ENCODE results near the gene GASK1B. TPM values are rescaled to one million over a fixed set of nuclear protein-coding genes. Genes with fewer than 3 reads are reported as not detected.

The GASK1B gene
- total RNA-seq, 2 experiments from 2014 or later, result 0.22 to 0.28 TPM

DNA sequence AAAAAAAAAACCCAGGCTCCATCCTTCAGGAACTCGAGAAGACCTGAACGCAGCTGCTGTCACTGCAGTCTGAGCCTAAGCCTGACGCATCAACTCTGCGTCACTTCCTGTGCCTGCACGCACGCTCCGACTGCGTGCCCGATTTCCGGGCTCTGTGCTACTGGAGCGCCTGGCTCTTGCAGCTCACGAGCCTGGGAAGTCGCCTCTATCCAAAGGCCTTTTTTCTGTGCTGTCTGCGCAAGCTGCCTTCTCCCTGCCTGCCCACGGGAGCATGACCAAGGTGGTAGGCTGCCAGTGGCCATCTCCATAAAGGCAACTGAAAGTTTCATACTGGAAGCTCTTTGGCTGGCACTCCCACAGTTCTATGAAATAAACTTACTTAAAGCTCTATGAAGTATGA lies 9.9 kb upstream of the GASK1B start:
- H3K9me3 ChIP-seq (ENCODE audit: control insufficient read depth in 1 of 2, insufficient read depth in 1 of 2, low read length in 2 of 2), result peaks cover 0 to 3% of the 10 kb centered on the region in 2 experiments
- H3K27me3 ChIP-seq (ENCODE audit: control insufficient read depth in 1 of 2, insufficient read depth in 2 of 2, low read length in 2 of 2), result no peaks in the 10 kb centered on the region
- H3K27ac Mint-ChIP-seq, result no peak overlapping the region
- ChIA-PET CTCF (interaction anchor here (1.3 kb wide), 1 partner anchor 9 kb away, joined by 4 read pairs; no protein-coding TSS in a partner anchor), POLR2A (no interaction called here)
- ATAC-seq (ENCODE audit: poor library complexity) (no peak), DNase-seq (no peak)
- no peak overlapping the region for H3K4me3 Mint-ChIP-seq
- H3K4me1 Mint-ChIP-seq (ENCODE audit: low read depth), result no peaks in the 10 kb centered on the region
- TF ChIP-seq CTCF (IDR thresholded peaks at IDR 0.05), result no peak
- H3K27me3 Mint-ChIP-seq, result peaks cover 13% of the 10 kb centered on the region
- no peaks in the 10 kb centered on the region for H3K36me3 ChIP-seq (ENCODE audit: insufficient read depth, low read length)
- intact Hi-C loops (cut with DNase I, micrococcal nuclease), result no loop called here
- H3K9me3 Mint-ChIP-seq, result no peaks in the 10 kb centered on the region
- H3K36me3 Mint-ChIP-seq (ENCODE audit: low read depth), result no peaks in the 10 kb centered on the region
- H3K4me1 ChIP-seq (ENCODE audit: insufficient read depth, low read length), result no peaks in the 10 kb centered on the region
- H3K4me3 ChIP-seq (ENCODE audit: low read length), result no peak overlapping the region
- no peak overlapping the region for H3K27ac ChIP-seq (ENCODE audit: low read depth in 1 of 2, low read length in 2 of 2)

GRCh38 chr4:158181906-158182305 lies 9.1 kb upstream of the GASK1B start:
- DNase-seq, result no peak
- Histone ChIP-seq H3K4me3 (ENCODE audit: low read length) (no peak overlapping the region), H3K36me3 (ENCODE audit: insufficient read depth, low read length) (no peaks in the 10 kb centered on the region), H3K4me1 (ENCODE audit: insufficient read depth, low read length) (no peaks in the 10 kb centered on the region), H3K9me3 (ENCODE audit: control insufficient read depth in 1 of 2, insufficient read depth in 1 of 2, low read length in 2 of 2) (peaks cover 0 to 3% of the 10 kb centered on the region in 2 experiments), H3K27me3 (ENCODE audit: control insufficient read depth in 1 of 2, insufficient read depth in 2 of 2, low read length in 2 of 2) (no peaks in the 10 kb centered on the region), H3K27ac (ENCODE audit: low read depth in 1 of 2, low read length in 2 of 2) (no peak overlapping the region)
- ChIA-PET CTCF (no interaction called here), POLR2A (no interaction called here)
- peaks cover 13% of the 10 kb centered on the region for H3K27me3 Mint-ChIP-seq
- H3K36me3 Mint-ChIP-seq (ENCODE audit: low read depth), result no peaks in the 10 kb centered on the region
- no peak for ATAC-seq (ENCODE audit: poor library complexity)
- no peak overlapping the region for H3K27ac Mint-ChIP-seq
- H3K9me3 Mint-ChIP-seq, result no peaks in the 10 kb centered on the region
- H3K4me3 Mint-ChIP-seq, result no peak overlapping the region
- TF ChIP-seq CTCF (IDR thresholded peaks at IDR 0.05), result no peak
- no peaks in the 10 kb centered on the region for H3K4me1 Mint-ChIP-seq (ENCODE audit: low read depth)
- intact Hi-C loops (cut with DNase I, micrococcal nuclease), result no loop called here

- intact Hi-C loops (cut with DNase I, micrococcal nuclease), result no loop called here
- Histone ChIP-seq H3K4me3 (ENCODE audit: low read length) (no peak overlapping the region), H3K4me1 (ENCODE audit: insufficient read depth, low read length) (no peaks in the 10 kb centered on the region), H3K27me3 (ENCODE audit: control insufficient read depth in 1 of 2, insufficient read depth in 2 of 2, low read length in 2 of 2) (no peaks in the 10 kb centered on the region), H3K9me3 (ENCODE audit: control insufficient read depth in 1 of 2, insufficient read depth in 1 of 2, low read length in 2 of 2) (peaks cover 0 to 3% of the 10 kb centered on the region in 2 experiments), H3K27ac (ENCODE audit: low read depth in 1 of 2, low read length in 2 of 2) (no peak overlapping the region), H3K36me3 (ENCODE audit: insufficient read depth, low read length) (no peaks in the 10 kb centered on the region)
- DNase-seq, result no peak
- Mint-ChIP-seq H3K4me3 (no peak overlapping the region), H3K27me3 (peaks cover 16% of the 10 kb centered on the region), H3K4me1 (ENCODE audit: low read depth) (no peaks in the 10 kb centered on the region), H3K27ac (no peak overlapping the region), H3K9me3 (no peaks in the 10 kb centered on the region), H3K36me3 (ENCODE audit: low read depth) (no peaks in the 10 kb centered on the region)
- POLR2A ChIA-PET, result no interaction called here
- TF ChIP-seq CTCF (IDR thresholded peaks at IDR 0.05), result no peak
- ATAC-seq (ENCODE audit: poor library complexity), result no peak
- CTCF ChIA-PET, result no interaction called here
Measured at GRCh38 chr4:158179465-158179864, 6.6 kb upstream of the GASK1B start.
